Adipocyte (in vitro differentiated cells): ENCODE results near the gene CASK.

ENCODE experiments used
- DNase-seq: peaks from one replicate; pipeline ENCODE4 v3.0.0-alpha.2; 2015; ENCODE audit warnings: low read depth
- H3K27me3 ChIP-seq: replicated peaks from 2 replicates; pipeline ENCODE4 v1.7.0; 2013; ENCODE audit warnings: mild to moderate bottlenecking, low read length, moderate library complexity; ENCODE audit not compliant: control insufficient read depth, insufficient read depth
- H3K36me3 ChIP-seq: 2 replicates; pipeline ENCODE4 v1.7.0; 2013; ENCODE audit warnings: low read length, mild to moderate bottlenecking, moderate library complexity; ENCODE audit not compliant: control insufficient read depth, insufficient read depth, severe bottlenecking
- H3K4me1 ChIP-seq: 2 replicates; pipeline ENCODE4 v1.7.0; 2013; ENCODE audit warnings: mild to moderate bottlenecking, low read length, moderate library complexity; ENCODE audit not compliant: control insufficient read depth, insufficient read depth
- H3K4me3 ChIP-seq: 2 replicates; pipeline ENCODE4 v1.7.0; 2013; ENCODE audit warnings: mild to moderate bottlenecking, low read length, moderate library complexity
- H3K9ac ChIP-seq: 2 replicates; pipeline ENCODE4 v1.7.0; 2013; ENCODE audit warnings: mild to moderate bottlenecking, low read length, moderate library complexity
- H3K9me3 ChIP-seq: 2 replicates; pipeline ENCODE4 v1.7.0; 2013; ENCODE audit warnings: mild to moderate bottlenecking, low read length, moderate library complexity; ENCODE audit not compliant: control insufficient read depth

Gene CASK

DNA sequence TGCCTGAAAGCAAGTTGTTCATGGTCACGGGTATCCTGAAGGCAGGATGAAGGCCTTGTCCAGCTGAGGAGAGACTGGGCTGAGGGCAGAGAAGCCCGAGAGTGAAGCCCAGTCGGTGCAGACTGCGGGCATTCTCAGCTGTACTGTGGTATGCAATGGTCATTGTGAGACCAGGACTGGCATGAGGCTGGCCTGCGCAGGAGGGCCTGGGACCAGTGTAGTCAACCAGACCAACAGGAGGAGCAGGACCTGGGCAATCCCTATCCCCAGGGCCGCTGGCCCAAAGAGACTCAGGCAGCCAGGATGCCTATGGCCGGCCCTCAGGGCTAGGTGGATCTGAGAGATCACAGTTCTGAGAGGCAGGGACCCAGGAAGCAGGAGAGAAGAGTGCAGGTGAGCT lies 394.6 kb downstream of the CASK start:
- H3K27me3 ChIP-seq = peaks cover 23% of the 10 kb centered on the region
- peaks cover 9% of the 10 kb centered on the region for H3K4me1 ChIP-seq
- H3K9ac ChIP-seq = no peak overlapping the region
- H3K4me3 ChIP-seq = no peak overlapping the region
- no peaks in the 10 kb centered on the region for H3K9me3 ChIP-seq
- DNase-seq = no peak
- peaks cover 19% of the 10 kb centered on the region for H3K36me3 ChIP-seq

DNA sequence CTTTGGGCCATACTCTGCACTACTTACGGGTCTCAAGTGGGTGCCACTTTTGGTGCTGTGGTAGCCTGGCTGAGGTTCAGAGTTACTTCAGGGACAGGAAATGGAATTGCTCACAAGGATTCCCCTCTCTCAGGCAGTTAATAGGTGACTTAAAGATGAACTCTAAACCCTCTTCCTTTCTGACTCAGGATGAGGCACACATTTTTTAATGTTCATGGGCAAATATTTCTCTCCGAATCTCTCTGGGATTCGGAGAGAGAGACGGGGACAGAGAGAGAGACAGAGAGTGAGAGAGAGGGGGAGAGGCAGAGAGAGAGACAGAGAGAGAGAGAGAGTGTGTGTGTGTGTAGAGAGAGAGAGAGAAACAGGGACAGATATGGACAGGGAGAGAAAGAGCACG lies 396.4 kb downstream of the CASK start:
- Histone ChIP-seq H3K36me3 (peaks cover 19% of the 10 kb centered on the region), H3K9ac (no peak overlapping the region), H3K9me3 (no peaks in the 10 kb centered on the region), H3K4me1 (peaks cover 9% of the 10 kb centered on the region), H3K4me3 (no peak overlapping the region), H3K27me3 (peaks cover 16% of the 10 kb centered on the region)
- no peak for DNase-seq

DNA sequence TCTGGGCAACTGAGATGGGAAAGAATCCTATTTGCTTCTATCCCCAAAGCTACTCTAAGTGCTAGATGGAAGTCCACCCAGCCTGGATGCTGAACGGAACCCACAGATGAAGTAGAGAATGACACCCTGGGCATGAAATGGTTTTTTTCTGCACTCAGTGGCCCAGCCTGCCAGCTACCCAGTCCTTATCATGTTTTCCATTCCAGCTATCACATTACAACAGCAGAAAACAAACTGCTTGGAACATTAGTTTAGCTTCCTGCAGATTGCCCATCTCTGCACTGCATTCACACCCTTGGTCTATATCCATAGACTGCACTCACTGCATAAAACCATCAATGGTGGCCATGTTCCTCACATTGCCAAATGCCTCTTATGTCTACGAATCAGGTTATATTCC lies 397.1 kb downstream of the CASK start:
- no peak for DNase-seq
- Histone ChIP-seq H3K4me1 (peaks cover 9% of the 10 kb centered on the region), H3K27me3 (peaks cover 21% of the 10 kb centered on the region)

DNA sequence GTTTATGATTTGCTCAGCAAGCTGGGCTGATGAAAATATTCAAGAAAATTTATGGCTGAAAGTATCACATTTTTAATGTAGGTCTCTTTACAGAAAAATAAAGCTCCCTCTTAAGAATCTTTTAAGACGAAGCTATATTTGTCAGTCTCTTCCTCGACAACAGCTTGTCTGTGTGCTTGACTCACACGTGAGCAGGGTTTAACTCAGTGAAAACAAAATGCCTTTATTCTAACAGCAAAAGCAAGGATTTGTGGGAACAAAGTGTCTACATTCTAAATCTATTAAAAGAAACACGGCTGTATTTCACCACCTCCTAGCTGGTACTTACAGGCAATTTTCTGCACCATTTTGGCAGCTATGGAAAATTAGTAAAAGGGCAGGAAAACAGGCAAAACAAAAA lies 400.7 kb downstream of the CASK start:
- Histone ChIP-seq H3K9ac (no peak overlapping the region), H3K9me3 (no peaks in the 10 kb centered on the region), H3K27me3 (peaks cover 24% of the 10 kb centered on the region), H3K4me1 (peaks cover 9% of the 10 kb centered on the region), H3K36me3 (no peaks in the 10 kb centered on the region), H3K4me3 (no peak overlapping the region)
- no peak for DNase-seq

More for the DNA sequence above, 397.1 kb downstream of the CASK start:
- Histone ChIP-seq H3K9me3 (no peaks in the 10 kb centered on the region), H3K4me3 (no peak overlapping the region), H3K36me3 (peaks cover 19% of the 10 kb centered on the region), H3K9ac (no peak overlapping the region)

DNA sequence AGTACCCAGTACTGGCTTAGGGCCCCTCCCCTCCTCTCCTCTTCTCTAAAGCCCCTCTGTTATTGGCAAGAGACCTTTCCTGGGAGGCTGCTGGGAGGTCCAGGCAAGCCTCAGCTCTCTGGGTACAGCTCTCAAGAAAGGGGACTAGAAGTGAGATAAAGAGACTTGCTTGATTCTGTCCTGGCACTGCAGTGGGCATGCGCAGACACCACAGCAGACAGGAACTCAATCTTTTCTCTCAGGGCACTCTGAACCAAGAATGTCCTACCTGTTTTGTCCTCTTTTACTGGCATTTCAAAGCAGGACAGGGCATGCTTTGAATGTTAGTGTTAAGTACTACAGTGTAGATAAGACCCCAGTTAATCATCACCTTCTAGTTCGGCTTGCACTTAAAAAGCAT lies 401.3 kb downstream of the CASK start:
- Histone ChIP-seq H3K36me3 (no peaks in the 10 kb centered on the region), H3K4me3 (no peak overlapping the region), H3K9ac (no peak overlapping the region), H3K27me3 (peaks cover 24% of the 10 kb centered on the region), H3K9me3 (no peaks in the 10 kb centered on the region), H3K4me1 (peaks cover 9% of the 10 kb centered on the region)
- DNase-seq = no peak

DNA sequence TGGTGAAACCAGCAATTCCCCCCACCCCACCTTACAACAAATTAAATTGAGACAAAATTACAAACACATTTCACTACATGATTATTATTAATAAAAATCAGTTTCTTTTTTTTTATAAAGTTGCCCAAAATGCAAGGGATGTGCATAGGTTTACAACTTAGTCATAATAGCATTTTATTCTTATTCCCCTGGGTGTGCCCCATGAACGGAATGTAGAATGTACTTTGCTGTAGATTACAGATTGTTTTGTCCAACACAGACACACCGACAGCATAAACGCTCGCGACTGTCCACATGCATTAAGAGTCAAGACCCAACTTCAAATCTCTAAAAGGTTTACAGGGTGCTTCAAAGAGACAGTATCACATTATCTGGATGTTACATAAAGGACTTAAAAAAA lies 403.9 kb downstream of the CASK start:
- peaks cover 4% of the 10 kb centered on the region for H3K4me1 ChIP-seq
- H3K4me3 ChIP-seq = no peak overlapping the region
- H3K9ac ChIP-seq = no peak overlapping the region
- no peak for DNase-seq
- no peaks in the 10 kb centered on the region for H3K36me3 ChIP-seq
- H3K9me3 ChIP-seq = no peaks in the 10 kb centered on the region
- peaks cover 24% of the 10 kb centered on the region for H3K27me3 ChIP-seq

DNA sequence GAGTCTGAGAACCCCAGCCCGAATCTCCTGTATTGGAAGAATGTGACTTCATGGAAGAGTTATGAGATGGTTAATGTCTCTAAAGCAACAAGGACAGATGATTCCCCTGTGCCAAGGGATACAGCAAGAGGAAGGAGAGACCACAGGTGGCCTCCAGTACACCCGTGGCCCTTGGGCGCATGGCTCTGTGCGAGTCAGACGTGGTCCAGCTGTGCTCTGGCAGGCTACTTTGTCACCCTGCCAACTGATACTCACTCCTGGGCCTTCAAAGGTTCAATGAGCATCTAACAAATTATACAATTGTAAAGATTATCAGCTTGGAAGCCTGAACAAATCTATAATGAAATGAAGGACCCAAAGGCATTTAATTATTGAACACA lies 404.5 kb downstream of the CASK start:
- H3K36me3 ChIP-seq = no peaks in the 10 kb centered on the region
- no peak for DNase-seq

DNA sequence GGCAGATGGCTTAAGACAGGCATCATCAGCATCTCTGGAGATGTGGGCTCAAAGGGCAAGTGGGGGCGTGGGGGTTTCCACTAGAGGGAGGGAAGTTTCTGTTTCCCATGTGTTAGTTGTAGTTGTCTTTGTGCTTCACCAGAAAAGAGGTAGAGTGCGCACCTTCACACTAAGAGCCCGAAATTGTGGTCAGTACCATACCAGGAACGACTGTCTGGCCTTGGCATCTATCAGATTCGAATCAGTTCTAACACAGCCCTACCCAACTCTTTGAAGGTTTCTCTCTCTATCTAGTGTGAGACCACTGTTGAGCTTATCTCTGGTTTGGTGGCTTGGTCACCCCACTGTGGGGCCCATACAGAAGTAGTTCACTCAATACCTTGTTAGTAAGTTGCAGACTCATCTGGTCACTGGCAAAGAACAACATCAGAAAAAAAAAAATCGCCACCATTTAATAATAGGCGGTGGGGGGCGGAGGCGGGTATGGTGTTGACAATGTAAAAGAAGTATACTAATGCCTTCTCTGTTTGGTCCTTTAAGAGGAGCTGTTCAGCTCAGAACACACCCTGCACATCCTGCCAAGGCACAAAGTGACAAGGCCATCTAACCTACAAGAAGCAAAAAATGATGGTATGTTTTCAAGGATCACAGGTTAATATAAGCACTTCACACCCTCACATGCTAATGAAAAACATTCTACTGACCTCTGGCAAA lies 405.1 kb downstream of the CASK start:
- Histone ChIP-seq H3K4me1 (no peaks in the 10 kb centered on the region), H3K9ac (no peak overlapping the region), H3K9me3 (no peaks in the 10 kb centered on the region), H3K4me3 (no peak overlapping the region), H3K27me3 (peaks cover 24% of the 10 kb centered on the region), H3K36me3 (no peaks in the 10 kb centered on the region)
- DNase-seq = no peak

More for the DNA sequence above, 404.5 kb downstream of the CASK start:
- no peaks in the 10 kb centered on the region for H3K9me3 ChIP-seq
- H3K9ac ChIP-seq = no peak overlapping the region
- H3K4me3 ChIP-seq = no peak overlapping the region
- H3K27me3 ChIP-seq = peaks cover 24% of the 10 kb centered on the region
- no peaks in the 10 kb centered on the region for H3K4me1 ChIP-seq

DNA sequence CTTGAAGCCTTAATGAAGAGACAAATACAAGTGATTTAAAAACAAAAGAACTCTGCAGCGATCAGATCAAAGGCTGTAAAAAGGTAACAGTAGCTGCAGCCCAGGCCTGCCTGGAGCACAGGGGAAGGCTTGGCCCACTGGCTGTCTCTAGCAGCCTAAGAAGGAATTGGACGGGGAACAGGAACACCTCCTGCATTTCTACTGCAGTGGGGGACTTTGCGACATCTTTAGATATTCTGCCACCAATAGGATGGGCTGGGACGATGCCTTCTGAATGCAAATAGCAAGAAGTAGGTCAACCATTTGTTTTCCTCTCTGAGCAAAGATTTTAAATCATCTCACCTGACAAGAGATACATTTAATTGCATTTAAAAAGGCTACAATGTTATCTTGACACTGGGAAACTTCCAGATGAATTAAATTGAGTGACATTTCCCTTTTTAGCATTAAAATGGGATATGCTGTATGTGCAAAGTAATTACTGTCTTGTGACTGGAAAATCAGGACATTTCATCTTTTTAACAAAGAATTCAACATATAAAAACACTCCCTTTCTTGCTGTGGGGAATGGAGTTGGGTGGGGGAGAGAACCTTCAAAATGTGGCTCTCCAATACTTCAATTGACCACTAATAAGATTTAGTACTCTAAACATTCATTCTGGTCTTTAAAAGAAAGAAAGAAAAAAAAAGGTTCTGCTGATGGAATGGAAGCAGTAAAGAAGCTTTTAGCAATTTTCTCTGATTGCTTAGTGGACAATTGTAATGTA lies 406.2 kb downstream of the CASK start:
- DNase-seq = no peak

DNA sequence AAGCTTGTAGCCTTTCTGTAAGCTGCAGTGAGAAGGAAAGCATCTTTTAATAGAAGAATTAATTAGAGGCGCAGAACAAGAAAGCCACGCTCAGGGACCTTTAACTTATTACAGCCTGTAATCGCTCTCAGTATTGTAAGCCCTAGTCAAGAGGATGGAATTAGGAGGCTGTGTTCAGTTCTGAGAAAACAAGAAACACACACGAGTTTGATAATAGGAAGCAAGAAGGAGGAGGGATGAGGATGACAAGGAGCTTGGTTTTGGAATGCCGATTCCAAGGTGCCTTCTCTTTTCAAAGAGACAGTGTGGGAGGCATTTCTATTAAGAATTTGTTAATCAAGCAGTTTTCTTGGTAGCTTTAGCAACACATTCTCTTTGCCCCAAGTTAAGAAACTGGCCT lies 406.9 kb downstream of the CASK start:
- H3K27me3 ChIP-seq = peaks cover 17% of the 10 kb centered on the region
- no peak for DNase-seq

More for the DNA sequence above, 406.2 kb downstream of the CASK start:
- Histone ChIP-seq H3K36me3 (no peaks in the 10 kb centered on the region), H3K9me3 (no peaks in the 10 kb centered on the region), H3K4me3 (no peak overlapping the region), H3K4me1 (no peaks in the 10 kb centered on the region), H3K9ac (no peak overlapping the region), H3K27me3 (peaks cover 23% of the 10 kb centered on the region)

DNA sequence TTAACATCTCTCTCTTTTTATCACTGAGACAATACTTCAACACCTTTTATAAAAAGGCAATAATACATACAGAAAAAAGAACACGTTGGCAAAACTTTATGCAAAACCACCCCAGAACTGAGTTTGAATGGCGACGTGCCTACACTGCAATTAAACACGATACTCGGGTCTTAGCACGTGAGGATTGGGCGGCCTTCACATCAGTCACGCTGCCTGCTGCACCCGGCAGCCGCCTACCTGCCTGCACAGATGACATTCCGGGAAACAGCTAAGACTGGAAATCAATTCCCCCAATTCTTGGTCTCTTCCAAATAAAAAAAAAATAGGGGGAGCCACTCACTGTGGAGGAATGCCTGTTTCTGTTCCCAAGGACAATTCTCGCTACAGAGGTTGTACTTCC lies 408.0 kb downstream of the CASK start:
- no peaks in the 10 kb centered on the region for H3K36me3 ChIP-seq
- no peaks in the 10 kb centered on the region for H3K9me3 ChIP-seq
- H3K4me3 ChIP-seq = no peak overlapping the region

More for the DNA sequence above, 406.9 kb downstream of the CASK start:
- H3K9me3 ChIP-seq = no peaks in the 10 kb centered on the region
- H3K36me3 ChIP-seq = no peaks in the 10 kb centered on the region
- no peak overlapping the region for H3K9ac ChIP-seq
- H3K4me3 ChIP-seq = no peak overlapping the region
- no peaks in the 10 kb centered on the region for H3K4me1 ChIP-seq

More for the DNA sequence above, 408.0 kb downstream of the CASK start:
- no peak for DNase-seq
- peaks cover 12% of the 10 kb centered on the region for H3K27me3 ChIP-seq
- H3K4me1 ChIP-seq = no peaks in the 10 kb centered on the region
- H3K9ac ChIP-seq = no peak overlapping the region
